ENCODE results near the gene CLNK. TPM values are rescaled to one million over a fixed set of nuclear protein-coding genes. Genes with fewer than 3 reads are reported as not detected.

The CLNK gene
- total and polyA plus RNA-seq, 7 donors = 0.01 to 0.09 TPM; not detected in 5

GRCh38 chr4:10662937-10663336 lies 21.6 kb downstream of the CLNK start:
- no peak for DNase-seq
- Histone ChIP-seq H3K4me3 (no peak overlapping the region), H3K4me1 (no peaks in the 10 kb centered on the region), H3K27me3 (ENCODE audit: insufficient read depth in 3 of 3, low read length in 2 of 3) (no peaks in the 10 kb centered on the region), H3K9me3 (no peaks in the 10 kb centered on the region), H3K27ac (no peak overlapping the region), H3K36me3 (ENCODE audit: insufficient read depth in 1 of 2, low read depth in 1 of 2) (no peaks in the 10 kb centered on the region)
- TF ChIP-seq, protein P1, sequence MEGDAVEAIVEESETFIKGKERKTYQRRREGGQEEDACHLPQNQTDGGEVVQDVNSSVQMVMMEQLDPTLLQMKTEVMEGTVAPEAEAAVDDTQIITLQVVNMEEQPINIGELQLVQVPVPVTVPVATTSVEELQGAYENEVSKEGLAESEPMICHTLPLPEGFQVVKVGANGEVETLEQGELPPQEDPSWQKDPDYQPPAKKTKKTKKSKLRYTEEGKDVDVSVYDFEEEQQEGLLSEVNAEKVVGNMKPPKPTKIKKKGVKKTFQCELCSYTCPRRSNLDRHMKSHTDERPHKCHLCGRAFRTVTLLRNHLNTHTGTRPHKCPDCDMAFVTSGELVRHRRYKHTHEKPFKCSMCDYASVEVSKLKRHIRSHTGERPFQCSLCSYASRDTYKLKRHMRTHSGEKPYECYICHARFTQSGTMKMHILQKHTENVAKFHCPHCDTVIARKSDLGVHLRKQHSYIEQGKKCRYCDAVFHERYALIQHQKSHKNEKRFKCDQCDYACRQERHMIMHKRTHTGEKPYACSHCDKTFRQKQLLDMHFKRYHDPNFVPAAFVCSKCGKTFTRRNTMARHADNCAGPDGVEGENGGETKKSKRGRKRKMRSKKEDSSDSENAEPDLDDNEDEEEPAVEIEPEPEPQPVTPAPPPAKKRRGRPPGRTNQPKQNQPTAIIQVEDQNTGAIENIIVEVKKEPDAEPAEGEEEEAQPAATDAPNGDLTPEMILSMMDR (IDR thresholded peaks at IDR 0.05) = no peak
- WGBS, 3 donors = 79 to 89% (median 80%) methylated on average over 5 of the region's 5 CpGs
- intact Hi-C loops (cut with DNase I) = no loop called here
- ATAC-seq = no peak

DNA sequence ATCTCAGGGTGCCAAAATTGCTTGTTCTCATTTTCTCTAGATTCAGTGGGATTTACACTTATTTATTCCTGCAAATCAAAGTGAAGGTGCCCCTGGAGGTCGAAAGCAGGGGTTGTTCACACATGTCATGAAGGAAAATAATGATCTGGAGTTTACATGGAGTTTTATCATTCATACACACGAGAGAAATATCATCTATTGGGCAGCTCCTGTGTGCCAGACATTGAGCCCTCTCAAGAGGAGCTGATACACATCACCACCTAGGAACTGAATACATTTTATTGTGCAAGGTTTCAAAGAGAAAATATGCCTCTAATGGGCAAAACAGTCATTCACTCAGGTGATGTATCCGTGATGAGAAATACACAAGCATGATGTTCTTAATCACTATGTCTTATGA lies 23.5 kb downstream of the CLNK start:
- H3K36me3 ChIP-seq (ENCODE audit: insufficient read depth in 1 of 2, low read depth in 1 of 2) = no peaks in the 10 kb centered on the region
- ATAC-seq = no peak
- WGBS, 3 donors = 63 to 74% (median 68%) methylated on average over 3 of the region's 3 CpGs
- no peak overlapping the region for H3K27ac ChIP-seq
- H3K4me1 ChIP-seq = no peaks in the 10 kb centered on the region
- TF ChIP-seq, protein P1 (IDR thresholded peaks at IDR 0.05) = no peak
- intact Hi-C loops (cut with DNase I) = no loop called here
- H3K27me3 ChIP-seq (ENCODE audit: insufficient read depth in 3 of 3, low read length in 2 of 3) = no peaks in the 10 kb centered on the region
- H3K4me3 ChIP-seq = no peak overlapping the region
- no peak for DNase-seq
- H3K9me3 ChIP-seq = no peaks in the 10 kb centered on the region

DNA sequence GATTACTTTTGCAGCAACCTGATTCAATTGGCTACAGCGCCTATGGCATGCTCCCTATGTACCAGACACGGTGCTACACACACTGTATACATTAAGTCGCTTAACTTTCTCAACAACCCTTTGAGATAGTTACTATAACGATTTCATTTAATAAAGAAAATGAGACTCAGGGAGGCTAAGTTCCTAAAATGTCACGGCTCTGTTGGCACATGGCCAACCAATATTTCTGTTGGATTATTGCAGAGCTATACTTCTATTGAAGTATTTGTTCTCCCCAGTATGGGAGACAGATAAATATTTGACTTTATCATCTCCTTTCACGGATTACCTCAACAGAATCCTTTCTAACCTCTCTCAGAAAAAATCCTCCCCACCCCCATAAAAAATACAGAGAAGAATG lies 25.3 kb downstream of the CLNK start:
- DNase-seq = no peak
- 79 to 84% (median 84%) methylated on average over 6 of the region's 6 CpGs for WGBS, 3 donors

DNA sequence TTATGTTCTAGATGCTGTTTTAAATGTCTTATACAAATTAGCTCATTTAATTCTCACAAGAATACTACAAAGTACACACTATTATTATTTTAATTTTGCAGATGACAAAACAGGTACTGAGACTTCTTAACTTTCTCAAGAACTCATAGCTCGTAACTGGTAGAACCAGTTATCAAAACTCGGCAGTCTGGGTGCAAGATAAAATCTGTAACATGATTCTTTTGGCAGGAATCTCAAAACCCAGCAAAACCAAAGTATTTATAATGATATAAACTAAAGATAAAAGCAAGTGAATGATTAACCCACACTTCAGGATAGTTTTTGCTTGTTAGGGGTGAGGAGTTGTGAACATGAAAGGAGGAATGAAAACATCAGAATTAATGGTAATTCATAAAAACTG lies 27.6 kb downstream of the CLNK start:
- H3K4me1 ChIP-seq = no peaks in the 10 kb centered on the region
- intact Hi-C loops (cut with DNase I) = no loop called here
- H3K27me3 ChIP-seq (ENCODE audit: insufficient read depth in 3 of 3, low read length in 2 of 3) = no peaks in the 10 kb centered on the region
- TF ChIP-seq, protein P1 (IDR thresholded peaks at IDR 0.05) = no peak
- no peak overlapping the region for H3K4me3 ChIP-seq
- H3K27ac ChIP-seq = no peak overlapping the region
- 60 to 68% (median 68%) methylated on average over 2 of the region's 2 CpGs for WGBS, 3 donors
- ATAC-seq (no peak), DNase-seq (no peak)
- H3K9me3 ChIP-seq = no peaks in the 10 kb centered on the region
- H3K36me3 ChIP-seq (ENCODE audit: insufficient read depth in 1 of 2, low read depth in 1 of 2) = no peaks in the 10 kb centered on the region

More for the DNA sequence above, 25.3 kb downstream of the CLNK start:
- Histone ChIP-seq H3K9me3 (no peaks in the 10 kb centered on the region), H3K27me3 (ENCODE audit: insufficient read depth in 3 of 3, low read length in 2 of 3) (no peaks in the 10 kb centered on the region), H3K4me1 (no peaks in the 10 kb centered on the region), H3K4me3 (no peak overlapping the region), H3K36me3 (ENCODE audit: insufficient read depth in 1 of 2, low read depth in 1 of 2) (no peaks in the 10 kb centered on the region), H3K27ac (no peak overlapping the region)
- intact Hi-C loops (cut with DNase I) = no loop called here
- ATAC-seq = no peak
- TF ChIP-seq, protein P1 (IDR thresholded peaks at IDR 0.05) = no peak

DNA sequence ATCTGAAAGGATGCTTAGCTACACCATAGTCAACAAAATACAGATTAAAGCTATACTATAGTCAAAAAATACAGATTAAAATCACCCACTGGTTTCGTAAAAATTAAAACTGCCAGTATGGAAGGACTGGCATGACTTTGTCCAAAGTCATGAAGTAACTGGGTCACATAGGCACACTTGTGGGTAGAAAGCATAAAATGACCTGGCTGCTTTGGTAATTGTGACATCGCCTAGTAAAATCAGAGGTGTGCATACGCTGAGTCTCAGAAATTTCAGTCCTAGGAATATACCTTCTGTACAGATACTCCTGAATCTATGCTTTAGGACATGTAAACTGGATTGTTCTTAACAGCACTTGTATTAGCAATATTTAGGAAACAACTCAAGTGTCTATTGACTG lies 28.1 kb downstream of the CLNK start:
- intact Hi-C loops (cut with DNase I) = no loop called here
- Histone ChIP-seq H3K36me3 (ENCODE audit: insufficient read depth in 1 of 2, low read depth in 1 of 2) (no peaks in the 10 kb centered on the region), H3K4me3 (no peak overlapping the region), H3K27ac (no peak overlapping the region), H3K9me3 (no peaks in the 10 kb centered on the region), H3K27me3 (ENCODE audit: insufficient read depth in 3 of 3, low read length in 2 of 3) (no peaks in the 10 kb centered on the region), H3K4me1 (no peaks in the 10 kb centered on the region)
- WGBS, 3 donors = 93 to 97% (median 94%) methylated on average over 3 of the region's 3 CpGs
- no peak for DNase-seq
- ATAC-seq = no peak
- TF ChIP-seq, protein P1 (IDR thresholded peaks at IDR 0.05) = no peak

Data from psoas muscle (tissue), 8 donors.